Body of pancreas (tissue), 4 donors: ENCODE results near the gene CCDC70. TPM values are rescaled to one million over a fixed set of nuclear protein-coding genes. Genes with fewer than 3 reads are reported as not detected.
A peak's percentile ranks its signal among the peaks of the same experiment; 100 is the strongest.

ENCODE experiments used
- ATAC-seq: fragments of 150-250 bp; one replicate; pipeline ENCODE4 v1.9.1; 2016
- DNase-seq, 4 donors: peaks; one replicate each; pipeline ENCODE4 v3.0.0-alpha.2; 2019
- H3K27ac ChIP-seq, 4 donors: fragments of 200-600 bp; sonication (generic); 1 replicate in 3 of 4; 2 replicates in 1 of 4; pipeline versions ENCODE4 v1.5.1 to v1.6.1; 2016 to 2019; ENCODE audit warnings: mild to moderate bottlenecking in 1 of 4, mixed read lengths in 1 of 4, moderate library complexity in 1 of 4
- H3K27me3 ChIP-seq, 2 donors: fragments of 200-600 bp; sonication (generic); one replicate each; pipeline ENCODE4 v1.6.0; 2016; ENCODE audit warnings: mild to moderate bottlenecking in 1 of 2
- H3K36me3 ChIP-seq, 2 donors: fragments of 200-600 bp; sonication (generic); replicated peaks in 1 of 2; 2 replicates each; pipeline ENCODE4 v1.5.1; 2016; ENCODE audit warnings: low read depth in 2 of 2; ENCODE audit not compliant: insufficient read depth in 1 of 2
- H3K4me1 ChIP-seq: fragments of 200-600 bp; sonication (generic); one replicate; pipeline ENCODE4 v1.6.0; 2016
- H3K4me3 ChIP-seq, 2 donors: fragments of 200-600 bp; sonication (generic); 1 replicate in 1 of 2; 2 replicates in 1 of 2; pipeline ENCODE4 v1.5.1; 2016 to 2019
- H3K9me3 ChIP-seq, 3 donors: fragments of 200-600 bp; sonication (generic); 1 replicate in 2 of 3; 2 replicates in 1 of 3; pipeline ENCODE4 v1.5.1; 2016
- CTCF ChIP-seq, 7 experiments: fragments of 450-650 bp in 4 of 7; fragments of 200-600 bp in 3 of 7; sonication (generic) in 3 of 7; IDR thresholded peaks; one replicate each; pipeline ENCODE4 v1.5.1; 2016 to 2019; ENCODE audit warnings: antibody characterized with exemption in 7 of 7
- POLR2A ChIP-seq, 3 donors: fragments of 450-650 bp; IDR thresholded peaks; one replicate each; pipeline ENCODE4 v1.6.1; 2016; ENCODE audit warnings: antibody characterized with exemption in 3 of 3, mild to moderate bottlenecking in 2 of 3
- WGBS, 2 donors: methylation state at CpG; one replicate each; pipeline ENCODE4 v1.1.5; 2017; 5-methylcytosine and 5-hydroxymethylcytosine counted together
- intact Hi-C: fragments of 100-400 bp; cut with DNase I; formaldehyde crosslinking; loops from one replicate; pipeline ENCODE4 v1.15.1; 2023
- total RNA-seq, 2 donors: library from RNA; depleted of rRNA; stranded (reverse); fragments of >200 nt; gene quantifications; one replicate each; pipeline ENCODE4 v1.1.0, GENCODE V29; 2016

The CCDC70 gene
- not detected for total RNA-seq

GRCh38 chr13:51861723-51862300 lies at the start of gene CCDC70:
Gene CCDC70 (plus strand): TSS chr13:51861969. CDS start chr13:51865412, 3,443 bp downstream.
- TF ChIP-seq POLR2A (IDR thresholded peaks at IDR 0.05): no peak
- no peak for TF ChIP-seq CTCF (IDR thresholded peaks at IDR 0.05)
- DNase-seq: no peak

GRCh38 chr13:51814071-51814470 lies 47.7 kb upstream of the CCDC70 start:
- H3K4me3 ChIP-seq: no peak overlapping the region
- ATAC-seq (no peak), DNase-seq (no peak)
- no peaks in the 10 kb centered on the region for H3K36me3 ChIP-seq
- peaks cover 15% of the 10 kb centered on the region for H3K4me1 ChIP-seq
- no peaks in the 10 kb centered on the region for H3K27me3 ChIP-seq
- no peak overlapping the region for H3K27ac ChIP-seq
- intact Hi-C loops: loop anchor here (10.0 kb wide), 2 partner anchors 191 to 321 kb away; no protein-coding TSS in a partner anchor
- no peak for TF ChIP-seq CTCF (IDR thresholded peaks at IDR 0.05)
- TF ChIP-seq POLR2A (IDR thresholded peaks at IDR 0.05): no peak
- WGBS, 2 donors: 94 to 100% methylated on average over 2 of the region's 2 CpGs
- H3K9me3 ChIP-seq: no peaks in the 10 kb centered on the region

More at GRCh38 chr13:51861723-51862300, at the start of gene CCDC70:
- H3K4me1 ChIP-seq: peaks cover 5% of the 10 kb centered on the region
- no peak within 1 kb of the TSS for H3K27ac ChIP-seq
- H3K36me3 ChIP-seq: no peaks in the 10 kb centered on the region
- H3K9me3 ChIP-seq: no peaks in the 10 kb centered on the region
- intact Hi-C loops: no loop called here
- WGBS, 2 donors: 82 to 90% methylated on average over 5 of the region's 5 CpGs
- no peaks in the 10 kb centered on the region for H3K27me3 ChIP-seq
- ATAC-seq: no peak
- H3K4me3 ChIP-seq: no peak within 1 kb of the TSS

GRCh38 chr13:51814825-51815650 lies 46.7 kb upstream of the CCDC70 start:
- TF ChIP-seq POLR2A (IDR thresholded peaks at IDR 0.05) (peak in 1 of 3 donors; percentile 42), CTCF (IDR thresholded peaks at IDR 0.05) (peak; percentile 71 to 89 (median 83))
- Histone ChIP-seq H3K27ac (peak overlapping the region; percentile 66 to 80 (median 68)), H3K4me1 (peaks cover 15% of the 10 kb centered on the region), H3K27me3 (no peaks in the 10 kb centered on the region), H3K36me3 (no peaks in the 10 kb centered on the region), H3K9me3 (no peaks in the 10 kb centered on the region), H3K4me3 (no peak overlapping the region)
- 13 to 16% methylated on average over 13 of the region's 13 CpGs for WGBS, 2 donors
- ATAC-seq: peak; percentile 91
- DNase-seq: peak; percentile 76 to 83 (median 80)
- intact Hi-C loops: loop anchor here (10.0 kb wide), 2 partner anchors 190 to 320 kb away; no protein-coding TSS in a partner anchor

- peak; percentile 45 for ATAC-seq
- 15 to 51% methylated on average over 11 of the region's 11 CpGs for WGBS, 2 donors
- H3K4me1 ChIP-seq: peaks cover 15% of the 10 kb centered on the region
- no peaks in the 10 kb centered on the region for H3K9me3 ChIP-seq
- no peak overlapping the region for H3K4me3 ChIP-seq
- H3K36me3 ChIP-seq: no peaks in the 10 kb centered on the region
- no peaks in the 10 kb centered on the region for H3K27me3 ChIP-seq
- peak in 2 of 4 donors; percentile 37 to 62 for DNase-seq
- H3K27ac ChIP-seq: no peak overlapping the region
- TF ChIP-seq CTCF (IDR thresholded peaks at IDR 0.05): peak in 1 of 7 experiments; percentile 2
- no peak for TF ChIP-seq POLR2A (IDR thresholded peaks at IDR 0.05)
- intact Hi-C loops: loop anchor here (10.0 kb wide), 2 partner anchors 189 to 319 kb away; no protein-coding TSS in a partner anchor
These were observed 45.9 kb upstream of the CCDC70 start for GRCh38 chr13:51815848-51816247.
